A549 (cell line): ENCODE measurements around the gene TMTC1.

Source experiments
- CTCF ChIP-seq: fragments of >200 bp; sonication (Bioruptor Twin); formaldehyde crosslinking; IDR thresholded peaks from 3 replicates; pipeline ENCODE4 v1.5.1; 2016
- EHMT2 ChIP-seq: fragments of 200-600 bp; sonication (generic); IDR thresholded peaks from 2 replicates; pipeline ENCODE4 v1.6.1; 2016; ENCODE audit warnings: antibody characterized with exemption, low read depth, mild to moderate bottlenecking, moderate library complexity
- JUNB ChIP-seq: fragments of >200 bp; sonication (Bioruptor Twin); formaldehyde crosslinking; IDR thresholded peaks from 2 replicates; pipeline ENCODE4 v1.6.1; 2016
- POLR2A ChIP-seq: IDR thresholded peaks from 2 replicates; pipeline ENCODE4 v1.6.1; 2012; ENCODE audit warnings: mild to moderate bottlenecking, low read length
- RAD21 ChIP-seq, 2 experiments: fragments of >200 bp in 1 of 2; sonication (Bioruptor Twin) in 1 of 2; formaldehyde crosslinking in 1 of 2; IDR thresholded peaks in 1 of 2; conservative IDR thresholded peaks in 1 of 2; 2 replicates in 1 of 2; 3 replicates in 1 of 2; pipeline ENCODE4 v1.6.1; 2012 to 2018; ENCODE audit warnings: inconsistent platforms in 1 of 2
- RFX5 ChIP-seq: fragments of 450-650 bp; IDR thresholded peaks from 2 replicates; pipeline ENCODE4 v1.7.1; 2014; ENCODE audit warnings: antibody characterized with exemption, mild to moderate bottlenecking, moderate library complexity
- RNF2 ChIP-seq: fragments of 200-600 bp; sonication (generic); IDR thresholded peaks from 2 replicates; pipeline ENCODE4 v1.6.1; 2016; ENCODE audit warnings: low read depth, mild to moderate bottlenecking, antibody characterized with exemption, moderate library complexity, borderline replicate concordance
- SMC3 ChIP-seq: fragments of >200 bp; sonication (Bioruptor Twin); formaldehyde crosslinking; IDR thresholded peaks from 3 replicates; pipeline ENCODE4 v1.6.1; 2018; ENCODE audit warnings: inconsistent platforms
- ZFP36 ChIP-seq: fragments of 450-650 bp; IDR thresholded peaks from 2 replicates; pipeline ENCODE4 v1.6.1; 2014; ENCODE audit warnings: borderline replicate concordance; ENCODE audit not compliant: partially characterized antibody

GRCh38 chr12:29771165-29771564 lies 12.6 kb downstream of the TMTC1 start:
- TF ChIP-seq RNF2, result no peak
- TF ChIP-seq RFX5, result no peak
- no peak for TF ChIP-seq CTCF
- TF ChIP-seq ZFP36, result no peak
- TF ChIP-seq EHMT2, result no peak
- TF ChIP-seq RAD21 (conservative IDR thresholded peaks at IDR 0.05 in 1 of 2, IDR thresholded peaks at IDR 0.05 in 1 of 2), result no peak
- no peak for TF ChIP-seq JUNB
- TF ChIP-seq POLR2A, result no peak
- no peak for TF ChIP-seq SMC3
